ENCODE measurements around the gene NUPR2. TPM values are rescaled to one million over a fixed set of nuclear protein-coding genes. Genes with fewer than 3 reads are reported as not detected.

The NUPR2 gene
- total and polyA plus RNA-seq, 9 of the 15 experiments (the other 6 are each of a cell fraction or from before 2014, with no cell fraction given): not detected

- TF ChIP-seq JUND (IDR thresholded peaks at IDR 0.05; ENCODE audit: borderline replicate concordance, low read depth, low read length): peak; percentile 55; the same call in 1 of the 2 replicates
- TF ChIP-seq JUND (tag; IDR thresholded peaks at IDR 0.05; ENCODE audit: borderline replicate concordance, low read depth, low read length): 0 out of 3 replicates have a peak, but pooled peaks have one; percentile 4
- no peak for TF ChIP-seq NBN (IDR thresholded peaks at IDR 0.05; ENCODE audit: low read depth)
- TF ChIP-seq ESRRA (IDR thresholded peaks at IDR 0.05; ENCODE audit: borderline replicate concordance, low read depth): peak; percentile 97
- no peak for TF ChIP-seq RBM14 (IDR thresholded peaks at IDR 0.05; ENCODE audit: borderline replicate concordance, insufficient read depth, low read depth, low read length)
- no peak; the same call in 1 of the 2 replicates for TF ChIP-seq DIDO1 (tag; IDR thresholded peaks at IDR 0.05; ENCODE audit: low read depth)
- TF ChIP-seq ZNF133 (CRISPR knock-in tag; IDR thresholded peaks at IDR 0.05): no peak
- TF ChIP-seq STAG1 (CRISPR knock-in tag; IDR thresholded peaks at IDR 0.05; ENCODE audit: borderline replicate concordance): no peak
- no peak; the same call in 1 of the 2 replicates for TF ChIP-seq TOE1 (IDR thresholded peaks at IDR 0.05; ENCODE audit: borderline replicate concordance)
- TF ChIP-seq TOE1 (CRISPR knock-in tag; IDR thresholded peaks at IDR 0.05; ENCODE audit: borderline replicate concordance, low read depth): no peak
- TF ChIP-seq ZNF232 (CRISPR knock-in tag; IDR thresholded peaks at IDR 0.05): peak; percentile 79
- TF ChIP-seq E2F6 (IDR thresholded peaks at IDR 0.05; ENCODE audit: borderline replicate concordance in 1 of 2, extremely low read depth in 1 of 2, insufficient read depth in 1 of 2, insufficient read length in 1 of 2, low read depth in 1 of 2, low read length in 1 of 2, poor library complexity in 1 of 2, severe bottlenecking in 1 of 2): peak; percentile 47 to 51
- no peak for TF ChIP-seq SMAD2 (IDR thresholded peaks at IDR 0.05; ENCODE audit: low read depth, low read length)
- TF ChIP-seq MIER1 (IDR thresholded peaks at IDR 0.05; ENCODE audit: low read depth): no peak
- TF ChIP-seq BCOR (IDR thresholded peaks at IDR 0.05): no peak
- no peak for TF ChIP-seq ZC3H4 (CRISPR knock-in tag; IDR thresholded peaks at IDR 0.05; ENCODE audit: borderline replicate concordance)
- TF ChIP-seq CREM (IDR thresholded peaks at IDR 0.05; ENCODE audit: low read depth): peak; percentile 90
- TF ChIP-seq BCLAF1 (IDR thresholded peaks at IDR 0.05; ENCODE audit: borderline replicate concordance in 1 of 2, control insufficient read depth in 1 of 2, low read depth in 2 of 2, low read length in 1 of 2): no peak
- TF ChIP-seq PYGO2 (tag; IDR thresholded peaks at IDR 0.05): no peak
- peak; percentile 18 to 30; a peak in 1 of 4 replicates for TF ChIP-seq SIX5 (IDR thresholded peaks at IDR 0.05; ENCODE audit: borderline replicate concordance in 1 of 2, insufficient read depth in 1 of 2, low read depth in 1 of 2, low read length in 2 of 2)
- TF ChIP-seq ZNF830 (CRISPR knock-in tag; IDR thresholded peaks at IDR 0.05): 0 out of 2 replicates have a peak, but pooled peaks have one; percentile 43
Measured at GRCh38 chr7:56106108-56107073, 9.8 kb downstream of the NUPR2 start, which contains the start of gene CHCHD2 (continued).
